Stimulated activated CD8-positive, alpha-beta memory T cell treated with anti-CD3 and anti-CD28 coated beads, Interleukin-7, amount 100 ng/mL, for 4 hours (primary cell): ENCODE results near the gene UNC93A.
"Not testable (repeated sequence)": the region's sequence is repeated elsewhere in the genome, so short reads cannot be mapped to it uniquely, and the experiment has no call there.

Experiments
- DNase-seq, 2 donors: peaks; one replicate each; pipeline ENCODE4 v3.0.0-alpha.2; 2020; ENCODE audit warnings: low read depth in 2 of 2

Gene UNC93A

DNA sequence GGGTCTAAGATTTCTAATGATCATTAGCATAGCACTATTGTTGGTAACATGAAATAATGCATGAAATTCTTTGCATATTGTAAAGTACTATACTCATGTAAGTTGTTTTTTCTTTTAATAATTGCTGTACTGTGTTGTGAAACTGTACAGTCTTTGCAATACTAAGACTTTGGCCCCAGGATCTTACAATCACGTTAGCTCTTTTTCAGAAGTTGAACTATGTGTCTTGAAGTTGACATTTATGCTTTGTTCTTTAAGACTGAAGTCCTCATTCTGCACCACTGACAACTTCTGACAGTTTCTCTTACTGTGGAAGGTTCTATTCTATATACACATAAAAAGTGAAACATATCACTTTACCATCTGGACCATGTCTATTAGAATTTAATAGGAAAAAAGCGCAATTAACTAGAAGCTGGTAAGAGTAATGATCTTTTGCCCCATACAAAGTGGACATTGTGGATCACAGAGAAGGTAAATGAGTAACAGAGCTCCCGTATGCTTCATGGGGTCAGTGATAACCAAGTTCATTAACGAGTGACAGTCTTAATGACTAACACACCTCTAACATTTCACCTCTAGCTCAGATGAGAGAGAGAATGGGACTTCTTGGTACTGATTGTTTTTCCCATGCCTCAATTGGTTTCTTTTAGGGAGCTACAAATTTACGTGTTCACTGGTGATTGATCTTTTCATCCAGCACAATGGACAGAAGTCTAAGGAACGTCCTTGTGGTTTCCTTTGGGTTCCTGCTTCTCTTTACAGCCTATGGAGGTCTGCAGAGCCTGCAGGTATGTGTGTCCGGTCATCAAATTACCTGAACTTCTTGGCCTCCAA lies at the start of gene UNC93A:
UNC93A (plus strand) TSS at position 530 of the 837 bp plus-strand sequence; CDS start at position 705, 175 bp downstream.
- no peak for DNase-seq

DNA sequence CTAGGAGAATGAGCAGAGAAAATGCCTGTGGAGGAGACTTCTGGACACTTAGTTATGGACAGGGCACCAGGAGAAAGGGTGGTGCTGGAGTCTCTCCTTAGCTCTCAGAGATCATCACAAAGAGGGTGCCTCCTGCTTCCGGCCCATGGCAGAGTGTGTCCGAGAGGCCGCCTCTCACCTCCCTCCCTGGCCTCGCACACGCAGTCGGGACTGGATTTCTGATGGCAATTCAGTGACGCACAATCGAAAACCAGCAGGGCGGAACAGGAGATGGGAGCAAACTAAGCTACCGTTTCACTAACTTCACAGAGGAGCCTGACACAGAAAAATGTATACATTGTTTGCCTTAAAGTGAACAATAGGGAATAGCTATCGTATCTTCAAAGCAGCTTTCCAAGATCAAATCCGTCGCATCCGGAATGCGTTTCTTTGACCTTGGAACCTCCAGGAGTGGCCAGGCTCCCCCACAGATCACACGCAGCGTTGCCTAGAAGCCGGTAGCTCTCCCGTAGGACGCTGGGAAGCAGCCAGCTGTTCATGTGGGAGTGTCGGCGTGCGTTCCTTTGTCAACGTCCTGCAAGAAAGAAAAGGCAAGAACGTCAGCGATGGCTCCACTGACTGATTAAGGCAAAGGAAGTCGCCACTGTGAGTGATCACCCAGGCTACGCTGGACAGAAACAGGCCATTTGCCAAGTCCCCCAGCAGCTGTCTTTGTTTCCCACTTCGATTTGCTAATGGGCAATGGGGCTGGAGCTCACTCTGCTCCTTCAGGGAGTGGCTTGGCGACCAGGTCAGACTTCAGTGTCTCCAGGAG lies 49.6 kb upstream of the UNC93A start:
- DNase-seq: not testable (repeated sequence)

DNA sequence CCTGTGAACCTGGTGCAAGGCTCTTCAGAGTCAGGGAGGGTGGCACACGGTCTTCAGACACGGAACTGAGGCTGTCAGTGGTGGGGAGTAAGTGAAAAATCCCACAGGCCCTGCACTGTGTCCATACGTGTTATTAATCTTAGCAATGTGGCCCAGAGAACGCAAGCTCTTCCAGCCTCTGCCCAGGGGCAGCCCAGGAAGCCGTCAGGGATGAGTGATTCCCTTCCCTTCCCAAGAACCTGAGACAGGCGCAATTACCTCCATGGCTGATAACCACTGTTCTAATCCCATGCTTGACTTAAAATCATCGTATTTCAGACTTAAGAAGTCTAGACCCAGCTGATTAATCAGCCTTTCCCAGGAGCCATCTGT lies 49.0 kb upstream of the UNC93A start:
- DNase-seq: not testable (repeated sequence)

DNA sequence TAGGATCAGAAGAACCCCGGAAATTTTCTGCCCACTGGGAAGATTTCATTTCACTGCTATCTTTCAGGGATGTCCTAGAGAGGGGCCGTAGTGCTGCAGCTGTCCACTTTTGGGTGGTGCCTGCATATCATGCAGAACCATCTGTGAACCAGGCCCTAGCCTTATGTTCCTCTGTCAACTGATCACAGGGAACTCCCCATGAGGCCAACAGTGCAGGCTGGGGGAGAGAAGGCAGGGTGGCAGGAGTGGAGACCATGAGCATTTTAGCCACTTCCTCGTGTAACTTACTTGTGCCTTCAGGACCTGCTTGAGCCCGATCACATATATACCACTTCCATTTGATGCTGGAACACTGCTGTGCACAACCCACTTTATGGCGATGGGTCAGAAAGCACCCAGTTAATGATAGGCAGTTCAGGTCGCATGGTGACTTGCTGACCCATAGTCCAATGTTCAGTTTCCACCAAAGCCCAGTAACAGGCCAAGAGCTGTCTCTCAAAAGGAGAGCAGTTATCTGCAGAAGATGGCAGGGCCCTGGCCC lies 48.5 kb upstream of the UNC93A start:
- not testable (repeated sequence) for DNase-seq

DNA sequence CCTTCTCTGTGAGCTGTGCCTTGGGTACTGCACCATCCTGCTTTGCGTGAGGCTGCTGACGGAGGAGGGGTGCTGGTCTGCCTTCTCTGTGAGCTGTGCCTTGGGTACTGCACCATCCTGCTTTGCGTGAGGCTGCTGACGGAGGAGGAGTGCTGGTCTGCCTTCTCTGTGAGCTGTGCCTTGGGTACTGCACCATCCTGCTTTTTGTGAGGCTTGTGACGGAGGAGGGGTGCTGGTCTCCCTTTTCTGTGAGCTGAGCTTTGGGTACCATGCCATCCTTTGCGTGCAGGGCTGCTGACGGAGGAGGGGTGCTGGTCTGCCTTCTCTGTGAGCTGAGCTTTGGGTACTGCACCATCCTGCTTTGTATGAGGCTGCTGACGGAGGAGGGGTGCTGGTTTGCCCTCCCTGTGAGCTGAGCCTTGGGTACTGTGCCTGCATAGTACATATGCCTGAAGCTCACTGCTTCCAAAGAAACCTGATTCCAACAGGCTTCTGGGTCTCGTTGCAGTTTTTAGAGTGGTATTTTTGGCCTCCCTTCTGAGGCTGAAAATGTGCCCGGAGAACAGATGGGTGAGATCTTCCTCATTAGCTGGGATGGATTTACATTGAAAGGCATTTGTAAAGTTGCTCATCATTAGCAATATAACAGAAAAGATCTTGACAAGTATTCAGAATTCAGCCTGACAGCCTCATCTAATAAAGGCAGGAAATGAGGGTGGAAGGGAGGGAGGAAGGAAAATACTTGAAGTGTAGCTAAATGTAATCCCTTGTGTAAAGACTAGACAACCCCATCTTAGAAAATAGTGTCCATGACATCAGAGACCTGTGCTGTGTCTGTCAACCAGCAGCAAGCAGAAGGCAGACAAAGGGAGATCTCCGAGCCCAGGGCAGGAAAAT lies 46.8 kb upstream of the UNC93A start:
- DNase-seq: no peak

DNA sequence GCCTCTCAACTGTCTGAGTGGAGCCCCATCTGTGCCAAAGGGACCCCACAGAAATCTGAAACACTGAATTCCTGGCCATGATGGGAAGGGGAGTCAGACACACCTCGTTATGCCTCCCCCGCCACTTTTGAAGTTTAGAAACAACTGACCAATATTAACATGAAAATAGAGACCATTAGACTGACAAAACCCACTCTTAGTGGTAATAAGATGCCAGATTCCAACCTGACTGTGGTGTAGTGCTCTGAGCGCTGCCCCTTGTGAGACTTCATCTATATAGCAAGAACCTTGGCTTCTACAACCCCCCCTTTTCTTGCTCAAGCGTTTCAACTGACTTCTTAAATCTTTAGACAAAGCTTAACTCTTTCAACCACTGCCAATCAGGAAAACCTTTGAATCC lies 46.1 kb upstream of the UNC93A start:
- no peak for DNase-seq

DNA sequence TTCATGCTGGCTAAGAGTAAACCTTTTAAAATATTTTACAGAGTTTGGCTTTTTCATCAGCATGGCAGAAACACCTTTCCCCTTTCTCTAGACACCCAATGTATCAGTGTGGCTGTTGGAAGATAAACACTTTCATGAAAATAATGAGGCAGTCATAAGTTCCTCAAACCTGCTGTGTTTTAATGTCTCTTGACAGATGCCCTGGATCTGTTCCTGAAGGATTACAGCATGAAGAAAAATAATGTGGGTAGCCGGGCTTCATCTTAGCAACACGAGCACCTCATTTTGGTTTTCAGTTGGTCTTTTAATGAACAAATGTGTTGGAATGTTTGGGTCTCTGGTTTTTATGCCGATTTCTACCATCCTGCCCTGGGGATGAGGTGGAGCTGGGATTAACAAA lies 45.5 kb upstream of the UNC93A start:
- DNase-seq: no peak

DNA sequence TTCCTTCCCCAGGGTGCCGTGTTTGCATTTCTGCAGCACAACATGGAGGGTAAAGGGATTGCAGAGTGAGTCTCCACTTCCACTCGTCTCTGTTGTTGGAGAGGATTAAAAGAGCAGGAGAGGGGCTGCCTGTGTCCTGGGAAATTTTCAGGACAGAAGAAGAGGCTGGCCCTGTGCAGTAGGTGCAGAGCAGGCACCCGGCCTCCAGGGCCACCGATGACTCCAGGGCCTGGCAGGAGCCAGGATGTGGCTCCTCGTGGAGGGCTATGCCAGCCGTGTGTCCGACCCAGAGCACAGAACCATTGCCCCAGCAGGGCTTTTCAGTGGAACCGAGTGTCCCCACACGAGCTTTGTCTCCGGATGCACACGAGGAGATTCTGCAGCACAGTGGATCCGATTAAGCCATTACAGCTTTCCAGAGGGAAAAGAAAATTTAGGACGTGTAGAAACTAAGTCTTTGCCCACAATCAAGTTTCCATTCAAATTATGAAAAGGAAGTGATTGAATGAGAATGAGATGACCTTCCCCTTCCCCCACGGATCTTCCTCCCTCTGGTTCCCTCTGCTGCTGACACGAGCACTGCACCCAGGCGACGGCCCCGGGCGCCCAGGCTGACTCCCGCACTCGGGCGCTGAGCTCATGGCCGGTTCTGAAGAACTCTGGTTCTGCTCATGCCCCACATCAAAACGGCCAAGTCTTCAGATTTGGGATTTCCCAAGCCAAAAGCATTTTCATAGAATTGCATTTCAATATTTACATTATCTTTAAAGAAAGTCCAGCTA lies 43.1 kb upstream of the UNC93A start:
- DNase-seq: no peak

DNA sequence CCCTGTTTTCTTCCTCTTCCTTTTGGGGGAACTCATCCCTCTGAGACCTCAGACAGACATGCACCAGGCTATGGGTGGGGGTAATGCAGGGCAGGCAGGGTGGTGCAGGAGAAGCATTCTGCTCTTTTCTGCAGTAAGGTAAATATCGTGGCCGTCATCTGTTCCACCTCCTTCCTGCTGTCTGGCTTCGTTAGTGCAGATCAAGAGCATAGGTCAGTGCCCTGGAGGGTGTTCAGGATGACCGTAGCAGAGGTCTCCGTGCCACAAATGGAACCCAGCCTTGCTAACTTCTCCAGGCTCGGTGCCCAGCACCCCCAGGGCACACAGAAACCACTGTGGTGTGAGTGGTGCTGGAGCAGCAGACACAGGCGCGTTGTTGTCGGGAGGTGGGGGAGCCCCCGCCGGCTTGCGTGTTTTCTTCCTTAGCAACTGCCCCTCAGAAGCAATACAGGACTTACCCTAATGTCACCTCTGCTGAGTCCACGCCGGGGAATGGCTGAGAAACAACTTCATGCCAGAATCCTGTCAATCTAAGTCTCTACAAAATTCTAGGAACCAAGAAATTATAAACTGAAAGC lies 42.1 kb upstream of the UNC93A start:
- DNase-seq: not testable (repeated sequence)

DNA sequence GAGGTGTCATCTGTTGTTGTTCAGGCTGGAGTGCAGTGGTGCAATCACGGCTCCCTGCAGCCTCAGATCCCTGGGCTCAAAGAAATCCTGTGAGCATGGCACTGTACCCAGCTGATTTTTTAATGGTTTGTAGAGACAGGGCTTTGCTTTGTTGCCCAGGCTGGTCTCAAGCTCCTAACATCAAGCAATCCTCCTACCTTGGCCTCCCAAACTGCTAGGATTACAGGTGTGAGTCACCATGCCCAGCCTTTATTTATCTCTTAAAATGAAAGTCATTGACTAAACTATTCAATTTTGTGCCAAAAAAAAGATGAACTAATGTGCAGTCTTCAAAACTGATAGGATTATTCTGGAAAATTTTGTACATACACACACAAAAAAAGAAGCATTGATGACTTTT lies 38.8 kb upstream of the UNC93A start:
- no peak for DNase-seq

DNA sequence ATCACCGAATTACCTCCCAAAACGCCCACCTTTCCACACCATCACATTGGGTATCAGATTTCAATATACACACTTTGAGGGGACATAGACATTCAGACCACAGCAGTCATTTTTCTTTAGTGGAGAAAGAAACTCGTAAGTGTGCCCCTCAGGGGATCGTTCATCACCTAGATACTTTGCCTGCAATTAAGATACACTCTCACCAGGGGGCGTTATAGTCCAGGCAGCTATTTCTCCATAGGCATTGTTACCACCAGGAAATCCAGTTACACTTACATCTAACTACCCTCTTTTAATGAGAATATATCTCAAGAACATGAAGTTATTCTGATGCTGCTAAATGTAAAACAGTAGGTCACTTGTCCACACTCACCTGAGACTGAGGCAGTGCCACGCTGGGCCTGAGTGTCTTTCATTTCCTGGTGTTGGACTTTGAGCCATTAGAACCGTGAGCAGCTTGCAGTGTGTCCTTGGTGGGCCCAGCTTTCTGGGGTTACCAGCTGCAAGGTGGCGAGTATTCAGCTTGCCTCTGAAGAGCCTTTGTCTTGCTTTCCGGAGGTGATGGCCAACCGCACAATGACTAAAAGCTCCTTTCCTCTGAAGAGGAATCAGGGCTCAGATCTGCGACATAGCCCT lies 35.1 kb upstream of the UNC93A start:
- DNase-seq: no peak

DNA sequence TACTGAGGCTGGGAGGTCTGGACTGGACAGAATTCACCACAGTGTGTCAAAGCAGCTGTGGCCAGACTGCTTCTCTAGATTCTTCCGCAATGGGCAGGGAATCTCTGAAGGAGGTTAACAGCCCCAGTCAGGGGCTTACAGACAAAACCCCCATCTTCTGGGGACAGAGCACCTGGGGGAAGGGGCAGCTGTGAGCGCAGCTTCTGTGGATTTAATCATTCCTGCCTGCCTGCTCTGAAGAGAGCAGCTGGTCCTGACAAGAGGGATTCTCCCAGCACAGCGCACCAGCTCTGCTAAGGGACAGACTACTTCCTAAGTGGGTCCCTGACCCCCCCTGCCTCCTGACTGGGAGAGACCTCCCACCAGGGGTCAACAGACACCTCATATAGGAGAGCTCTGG lies 32.5 kb upstream of the UNC93A start:
- DNase-seq: no peak

DNA sequence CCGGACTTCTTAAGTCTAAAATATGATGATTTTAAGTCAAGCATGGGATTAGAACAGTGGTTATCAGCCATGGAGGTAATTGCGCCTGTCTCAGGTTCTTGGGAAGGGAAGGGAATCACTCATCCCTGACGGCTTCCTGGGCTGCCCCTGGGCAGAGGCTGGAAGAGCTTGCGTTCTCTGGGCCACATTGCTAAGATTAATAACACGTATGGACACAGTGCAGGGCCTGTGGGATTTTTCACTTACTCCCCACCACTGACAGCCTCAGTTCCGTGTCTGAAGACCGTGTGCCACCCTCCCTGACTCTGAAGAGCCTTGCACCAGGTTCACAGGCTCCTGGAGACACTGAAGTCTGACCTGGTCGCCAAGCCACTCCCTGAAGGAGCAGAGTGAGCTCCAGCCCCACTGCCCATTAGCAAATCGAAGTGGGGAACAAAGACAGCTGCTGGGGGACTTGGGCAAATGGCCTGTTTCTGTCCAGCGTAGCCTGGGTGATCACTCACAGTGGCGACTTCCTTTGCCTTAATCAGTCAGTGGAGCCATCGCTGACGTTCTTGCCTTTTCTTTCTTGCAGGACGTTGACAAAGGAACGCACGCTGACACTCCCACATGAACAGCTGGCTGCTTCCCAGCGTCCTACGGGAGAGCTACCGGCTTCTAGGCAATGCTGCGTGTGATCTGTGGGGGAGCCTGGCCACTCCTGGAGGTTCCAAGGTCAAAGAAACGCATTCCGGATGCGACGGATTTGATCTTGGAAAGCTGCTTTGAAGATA lies 24.9 kb upstream of the UNC93A start:
- DNase-seq: not testable (repeated sequence)

DNA sequence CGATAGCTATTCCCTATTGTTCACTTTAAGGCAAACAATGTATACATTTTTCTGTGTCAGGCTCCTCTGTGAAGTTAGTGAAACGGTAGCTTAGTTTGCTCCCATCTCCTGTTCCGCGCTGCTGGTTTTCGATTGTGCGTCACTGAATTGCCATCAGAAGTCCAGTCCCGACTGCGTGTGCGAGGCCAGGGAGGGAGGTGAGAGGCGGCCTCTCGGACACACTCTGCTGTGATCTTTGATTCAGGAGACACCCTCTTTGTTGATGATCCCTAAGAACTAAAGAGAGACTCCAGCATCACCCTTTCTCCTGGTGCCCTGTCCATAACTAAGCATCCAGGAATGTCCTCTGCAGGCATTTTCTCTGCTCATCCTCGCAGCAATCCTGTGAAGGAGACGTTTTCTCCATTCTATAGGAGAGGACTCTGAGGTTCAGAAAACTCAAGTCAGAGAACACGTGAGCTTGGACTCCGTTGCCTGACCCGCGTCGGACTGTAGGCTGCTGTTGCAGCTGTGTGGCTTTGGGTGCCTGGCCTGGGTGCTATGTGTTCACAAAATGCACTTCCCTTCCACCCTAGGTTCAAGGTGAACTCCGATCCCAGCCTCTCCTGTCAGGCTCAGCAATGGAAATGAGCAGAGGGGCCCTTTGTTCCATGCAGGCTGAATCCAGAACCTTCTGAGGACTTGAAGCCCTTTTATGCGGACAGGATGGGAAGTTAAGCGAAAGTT lies 24.1 kb upstream of the UNC93A start:
- DNase-seq: no peak

DNA sequence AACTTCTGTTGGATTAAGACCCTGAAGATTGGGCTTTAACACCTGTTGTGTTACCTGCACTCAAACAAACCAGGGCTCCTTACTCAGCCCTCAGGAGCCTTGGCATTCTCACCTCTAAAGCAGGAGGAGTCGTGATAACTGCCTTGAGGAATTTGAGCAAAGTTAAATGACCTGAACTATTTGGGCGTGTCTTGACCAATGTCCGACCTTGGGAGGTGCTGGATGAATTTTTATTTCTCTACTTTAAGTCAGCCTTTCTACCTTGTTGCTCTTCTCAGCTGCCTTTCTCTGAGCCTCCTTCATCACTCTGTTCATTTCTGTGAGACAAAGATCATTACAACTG lies 23.6 kb upstream of the UNC93A start:
- not testable (repeated sequence) for DNase-seq

DNA sequence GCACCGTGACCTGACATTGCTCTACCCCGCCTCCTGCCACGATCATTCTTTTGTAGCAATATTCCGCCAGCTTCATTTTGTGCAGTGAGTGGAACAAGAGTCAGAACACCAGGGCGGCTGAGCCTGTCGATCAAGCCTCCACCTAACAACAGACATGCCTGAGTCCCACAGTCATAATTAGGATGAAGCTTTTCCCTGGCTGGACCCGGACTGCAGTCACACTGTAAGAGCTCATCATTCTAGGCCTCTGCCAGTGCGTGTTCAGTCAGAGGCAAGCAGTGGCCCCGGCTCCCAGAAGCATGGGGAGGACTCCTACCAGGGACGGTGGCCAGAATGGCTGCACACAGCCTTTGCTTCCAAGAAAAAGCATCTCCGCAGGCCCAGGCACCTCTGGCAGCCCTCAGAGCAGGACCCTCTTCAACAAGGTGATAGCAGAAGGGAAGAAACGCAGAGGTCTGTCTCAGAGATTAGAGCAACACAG lies 23.2 kb upstream of the UNC93A start:
- no peak for DNase-seq

DNA sequence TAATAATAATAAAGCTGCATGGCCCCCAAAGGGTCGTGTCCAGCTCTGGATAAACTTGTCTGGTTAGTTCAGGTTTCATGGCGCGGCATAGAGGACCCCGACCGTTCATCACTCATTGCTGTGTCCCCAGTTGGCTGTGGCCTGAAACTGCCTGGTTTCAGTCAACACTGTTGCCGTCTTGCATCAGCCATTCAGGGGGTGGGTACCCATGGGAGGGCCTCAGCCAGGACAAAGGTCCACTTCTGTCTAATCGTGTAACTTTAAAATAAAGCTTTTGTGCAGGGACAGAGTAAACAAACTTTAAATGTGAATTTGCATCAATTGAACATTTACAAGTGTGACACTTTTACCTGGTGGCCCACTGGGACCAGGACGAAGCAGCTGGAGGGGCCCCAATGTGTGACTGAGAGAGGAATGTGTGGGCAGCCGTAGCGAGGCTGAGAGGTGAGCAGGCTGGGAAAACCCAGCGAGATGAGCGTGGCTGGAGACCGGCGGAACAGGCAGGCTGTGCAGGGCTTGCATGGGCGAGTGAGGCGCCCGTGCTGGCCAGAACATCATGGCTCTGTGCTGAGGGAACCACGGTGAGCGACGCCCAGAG lies 22.3 kb upstream of the UNC93A start:
- no peak for DNase-seq
